Measurements from ENCODE around the gene LHPP.

The LHPP gene

GRCh38 chr10:124656113-124656490 is 194.5 kb downstream of the LHPP start:
- DNase-seq (ENCODE audit: low read depth in 2 of 2): no peak

- no peak for DNase-seq (ENCODE audit: low read depth in 2 of 2)
Measured at GRCh38 chr10:124656541-124656940, 194.9 kb downstream of the LHPP start.

- no peak for DNase-seq (ENCODE audit: low read depth in 2 of 2)
Measured at GRCh38 chr10:124657806-124658205, 196.2 kb downstream of the LHPP start.

DNA sequence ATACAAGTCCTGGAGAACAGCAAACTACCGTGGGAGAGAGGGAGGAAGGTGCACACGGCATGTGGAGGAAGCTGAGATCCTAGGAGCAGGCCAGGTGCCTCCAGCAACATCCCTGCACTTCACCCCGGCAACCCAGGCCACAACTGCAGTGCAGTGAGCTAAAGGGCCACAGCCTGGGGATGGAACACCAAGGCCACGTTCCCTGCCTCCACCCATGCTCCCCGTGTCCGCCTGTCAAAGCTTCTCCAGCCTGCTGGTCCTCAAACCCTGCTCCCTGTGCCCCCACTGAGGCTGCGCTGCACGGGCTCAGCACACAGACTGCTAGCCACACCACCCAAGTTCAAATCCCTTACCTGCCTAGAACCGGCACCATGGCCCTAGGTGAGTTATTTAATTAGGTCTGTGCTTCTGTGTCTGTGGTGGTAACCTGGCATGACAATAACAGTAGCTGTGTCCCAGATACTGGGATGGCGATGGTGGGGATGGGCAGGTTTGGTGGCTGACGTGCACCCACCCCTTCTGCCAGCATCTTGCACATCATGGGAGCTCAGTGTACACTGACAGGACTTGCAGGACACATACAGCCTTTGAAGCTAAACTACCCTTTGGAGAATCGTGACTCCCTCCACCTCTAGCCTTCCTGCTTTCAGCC is 197.1 kb downstream of the LHPP start:
- DNase-seq (ENCODE audit: low read depth in 2 of 2): no peak

- DNase-seq (ENCODE audit: low read depth in 2 of 2): no peak
Measured at GRCh38 chr10:124659380-124659779, 197.8 kb downstream of the LHPP start.

DNA sequence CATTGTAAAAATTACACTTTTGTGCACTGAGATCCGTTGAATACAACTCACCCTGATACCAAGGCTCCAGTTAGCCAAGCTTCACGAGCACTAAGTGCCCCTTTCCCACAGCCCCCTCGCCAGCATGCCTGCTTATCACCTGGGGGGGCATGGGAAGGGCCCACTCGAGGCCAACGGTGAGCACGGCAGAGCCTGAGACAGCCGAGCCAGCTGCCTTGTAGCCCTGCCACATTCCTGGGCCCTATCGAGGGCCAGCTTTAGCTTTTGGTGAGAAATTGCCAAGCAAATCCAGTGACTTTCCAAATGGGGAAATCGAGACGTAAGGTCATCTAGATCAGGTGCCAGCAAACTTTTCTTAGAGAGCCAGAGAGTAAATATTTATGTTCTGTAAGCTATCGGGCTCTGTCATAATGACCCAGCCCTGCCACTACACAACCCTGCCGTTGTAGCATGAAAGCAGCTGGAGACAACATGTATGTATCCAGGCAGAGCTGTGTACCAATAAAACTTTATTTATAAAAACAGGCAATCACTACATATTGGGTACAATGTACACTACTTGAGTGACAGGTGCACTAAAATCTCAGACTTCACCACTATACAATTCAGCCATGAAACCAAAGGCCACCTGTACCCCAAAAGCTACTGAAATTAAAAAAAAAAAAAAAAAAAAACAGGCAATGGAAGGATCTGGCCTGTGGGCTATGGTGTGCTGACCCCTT is 198.9 kb downstream of the LHPP start:
- no peak for DNase-seq (ENCODE audit: low read depth in 2 of 2)

DNA sequence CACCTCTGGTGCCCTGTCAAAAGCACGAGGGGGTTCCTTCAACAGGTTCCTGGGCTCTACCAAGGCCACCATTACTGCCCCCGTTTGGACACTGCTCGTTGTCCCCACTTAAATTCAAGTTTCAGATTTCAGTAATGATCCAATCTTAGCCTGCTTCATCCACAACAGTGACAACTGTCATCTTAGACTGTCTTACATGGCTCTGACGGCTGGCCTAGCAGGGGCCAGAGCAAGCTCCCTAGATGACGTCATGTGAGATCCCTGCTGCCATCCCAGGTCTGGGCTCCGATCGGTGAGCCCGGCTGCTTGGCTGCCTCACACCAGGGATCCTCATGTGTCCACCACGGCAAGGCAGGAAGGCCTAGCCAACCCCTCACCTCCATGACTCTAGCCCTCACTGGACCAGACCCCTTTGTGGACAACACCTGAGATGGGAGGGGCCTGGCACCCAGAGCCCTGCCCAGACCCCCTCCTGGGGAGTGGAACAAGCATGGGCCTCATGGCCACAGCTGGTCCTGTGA is 200.1 kb downstream of the LHPP start:
- no peak for DNase-seq (ENCODE audit: low read depth in 2 of 2)

GRCh38 chr10:124663228-124663627 is 201.6 kb downstream of the LHPP start:
- DNase-seq (ENCODE audit: low read depth in 2 of 2): no peak
